HS-27A (cell line): Measurements from ENCODE around the gene ZNF80.

Experiments
- DNase-seq: peaks from one replicate; pipeline ENCODE4 v3.0.0-alpha.2; 2012; ENCODE audit warnings: low read depth, missing footprints

ZNF80 gene

GRCh38 chr3:114219741-114220140 is 17.6 kb downstream of the ZNF80 start:
- no peak for DNase-seq

GRCh38 chr3:114218578-114219185 is 18.7 kb downstream of the ZNF80 start:
- no peak for DNase-seq

- no peak for DNase-seq
Observed at GRCh38 chr3:114218006-114218405, 19.4 kb downstream of the ZNF80 start.

- DNase-seq, result no peak
Observed at GRCh38 chr3:114217266-114217665, 20.1 kb downstream of the ZNF80 start.

- no peak for DNase-seq
Observed at GRCh38 chr3:114216186-114216970, 21.0 kb downstream of the ZNF80 start.

- no peak for DNase-seq
Observed at GRCh38 chr3:114214542-114215341, 22.6 kb downstream of the ZNF80 start.

GRCh38 chr3:114213627-114214541 is 23.5 kb downstream of the ZNF80 start:
- DNase-seq, result peak; percentile 14

GRCh38 chr3:114213292-114213626 is 24.1 kb downstream of the ZNF80 start:
- no peak for DNase-seq

GRCh38 chr3:114212646-114213045 is 24.7 kb downstream of the ZNF80 start:
- DNase-seq, result no peak

GRCh38 chr3:114207768-114208167 is 29.6 kb downstream of the ZNF80 start:
- no peak for DNase-seq

GRCh38 chr3:114206342-114206741 is 31.0 kb downstream of the ZNF80 start:
- no peak for DNase-seq

- DNase-seq, result no peak
Observed at GRCh38 chr3:114205541-114205940, 31.8 kb downstream of the ZNF80 start.

- no peak for DNase-seq
Observed at GRCh38 chr3:114194750-114195149, 42.6 kb downstream of the ZNF80 start.

- no peak for DNase-seq
Observed at GRCh38 chr3:114192136-114192535, 45.2 kb downstream of the ZNF80 start.

GRCh38 chr3:114186501-114186900 is 50.9 kb downstream of the ZNF80 start:
- no peak for DNase-seq
